T-helper 2 cell treated with Interferon-gamma antibody and Interleukin-4, amounts not matched to agents 100 ng/mL and 5 ng/mL, for 36 hours (primary cell): ENCODE data around the gene ZNF778. TPM values are rescaled to one million over a fixed set of nuclear protein-coding genes. Genes with fewer than 3 reads are reported as not detected.

Experiments used
- intact Hi-C: fragments of 100-400 bp; cut with micrococcal nuclease; formaldehyde crosslinking; loops from one replicate; pipeline ENCODE4 v1.15.1; 2023
- total RNA-seq: library from RNA; stranded (reverse); gene quantifications from 2 replicates; pipeline ENCODE4 v1.2.3, GENCODE V29; 2022

The ZNF778 gene
- 6.2 and 9.0 TPM in 2 replicates for total RNA-seq

GRCh38 chr16:89217388-89218191 lies at the start of gene ZNF778:
Gene ZNF778 (plus strand): TSS chr16:89217703. CDS start chr16:89221128, 3,425 bp downstream.
- intact Hi-C loops, result loop anchor here (1.0 to 5.0 kb wide), 6 partner anchors 23 to 645 kb away; partner anchors contain the start of gene ZC3H18

- intact Hi-C loops, result loop anchor here (5.0 kb wide), 1 partner anchor 431 kb away; no protein-coding TSS in a partner anchor
Observed at GRCh38 chr16:89168381-89169189, 48.9 kb upstream of the ZNF778 start.

DNA sequence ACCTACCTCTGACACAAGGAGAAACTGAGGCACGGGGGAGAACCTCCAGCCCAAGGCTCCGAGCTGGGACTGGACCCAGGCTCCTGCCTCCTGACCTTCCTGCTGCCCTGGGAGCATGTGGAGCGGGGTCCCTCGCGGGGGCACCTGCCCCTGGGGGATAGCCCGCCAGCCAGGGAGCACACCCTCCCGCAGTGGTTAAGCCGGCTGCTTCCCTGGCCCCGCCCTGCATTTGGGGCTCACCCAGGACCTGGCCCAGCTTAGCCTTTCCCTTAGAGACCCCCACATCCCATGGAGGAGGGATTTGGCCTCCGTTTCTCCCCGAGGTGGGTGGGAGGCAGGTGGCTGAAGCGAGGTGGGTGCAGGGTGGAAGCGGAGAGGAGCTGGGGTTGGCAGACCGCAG lies 47.7 kb upstream of the ZNF778 start:
- intact Hi-C loops, result loop anchor here (2.0 to 5.0 kb wide), 4 partner anchors 71 to 432 kb away; partner anchors contain the start of genes APRT, GALNS and TRAPPC2L

GRCh38 chr16:89170346-89171215 lies 46.9 kb upstream of the ZNF778 start:
- intact Hi-C loops, result loop anchor here (1.0 to 2.0 kb wide), 7 partner anchors 22 to 360 kb away; partner anchors contain the start of genes APRT, GALNS and TRAPPC2L

DNA sequence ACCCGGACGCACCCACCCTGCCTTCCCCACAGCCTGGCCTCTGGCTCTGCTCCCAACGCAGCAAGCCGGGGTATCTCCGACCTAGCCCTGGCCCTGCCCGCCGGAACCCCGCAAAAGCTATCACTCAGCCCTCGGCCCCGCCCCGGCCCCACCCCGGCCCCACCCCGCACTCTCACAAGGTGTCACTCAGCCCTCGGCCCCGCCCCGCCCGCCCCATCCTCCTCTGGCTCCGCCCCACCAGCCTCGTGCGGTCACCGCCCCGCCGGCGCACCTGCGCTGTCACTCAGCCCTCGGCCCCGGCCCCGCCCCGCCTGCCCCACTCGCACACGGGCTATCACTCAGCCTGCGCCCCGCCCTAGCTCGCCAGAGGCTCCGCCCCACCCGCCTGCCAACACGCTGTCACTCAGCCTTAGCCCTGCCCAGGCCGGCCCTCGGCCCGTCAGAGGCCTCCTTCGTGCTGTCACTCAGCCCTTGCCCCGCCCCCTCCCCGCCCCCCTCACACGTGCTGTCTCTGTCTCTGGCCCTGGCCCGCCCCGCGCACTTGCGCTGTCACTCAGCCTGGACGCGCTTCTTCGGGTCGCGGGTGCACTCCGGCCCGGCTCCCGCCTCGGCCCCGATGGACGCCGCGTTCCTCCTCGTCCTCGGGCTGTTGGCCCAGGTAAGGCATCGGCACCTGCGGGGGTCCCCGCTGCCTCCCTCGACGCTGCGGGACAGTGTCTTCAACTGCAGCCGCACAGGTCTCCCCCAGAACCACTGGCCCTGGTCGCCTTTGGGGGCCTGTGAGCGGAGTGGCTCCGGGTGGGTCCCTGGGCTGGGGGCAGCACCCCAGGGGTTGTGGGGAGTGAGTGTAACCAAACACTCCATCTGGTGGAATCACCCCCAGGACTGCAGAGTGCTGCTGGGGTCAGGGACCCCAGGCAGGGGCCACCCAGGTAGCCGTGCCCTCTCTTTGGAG lies 46.0 kb upstream of the ZNF778 start, which contains the start of gene CDH15:
Gene CDH15, plus strand, starts transcription at position 533 of the 955 bp plus-strand sequence. Its CDS starts 84 bp downstream, at position 617.
- intact Hi-C loops, result loop anchor here (1.0 to 2.0 kb wide), 7 partner anchors 21 to 361 kb away; partner anchors contain the start of genes APRT, GALNS and TRAPPC2L

DNA sequence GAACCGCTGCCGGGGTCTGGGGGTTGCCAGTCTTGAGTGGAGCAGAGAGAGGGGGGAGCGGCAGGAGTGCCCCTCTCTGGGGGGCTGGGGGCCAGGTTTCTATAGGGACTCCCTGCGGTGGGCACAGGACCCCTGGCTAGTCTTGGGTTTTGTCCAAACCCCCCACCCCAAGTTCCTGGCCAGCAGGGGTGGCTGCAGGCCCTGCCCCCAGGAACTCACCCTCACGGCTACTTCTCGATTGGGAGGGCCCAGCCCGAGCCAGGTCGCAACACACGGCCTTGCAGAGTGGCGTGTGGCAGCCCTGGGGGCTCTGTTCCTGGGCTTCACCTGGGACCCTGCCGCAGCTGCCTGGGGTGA lies 45.4 kb upstream of the ZNF778 start:
- intact Hi-C loops, result no loop called here

- intact Hi-C loops, result no loop called here
Observed at GRCh38 chr16:89172528-89173173, 44.9 kb upstream of the ZNF778 start.

DNA sequence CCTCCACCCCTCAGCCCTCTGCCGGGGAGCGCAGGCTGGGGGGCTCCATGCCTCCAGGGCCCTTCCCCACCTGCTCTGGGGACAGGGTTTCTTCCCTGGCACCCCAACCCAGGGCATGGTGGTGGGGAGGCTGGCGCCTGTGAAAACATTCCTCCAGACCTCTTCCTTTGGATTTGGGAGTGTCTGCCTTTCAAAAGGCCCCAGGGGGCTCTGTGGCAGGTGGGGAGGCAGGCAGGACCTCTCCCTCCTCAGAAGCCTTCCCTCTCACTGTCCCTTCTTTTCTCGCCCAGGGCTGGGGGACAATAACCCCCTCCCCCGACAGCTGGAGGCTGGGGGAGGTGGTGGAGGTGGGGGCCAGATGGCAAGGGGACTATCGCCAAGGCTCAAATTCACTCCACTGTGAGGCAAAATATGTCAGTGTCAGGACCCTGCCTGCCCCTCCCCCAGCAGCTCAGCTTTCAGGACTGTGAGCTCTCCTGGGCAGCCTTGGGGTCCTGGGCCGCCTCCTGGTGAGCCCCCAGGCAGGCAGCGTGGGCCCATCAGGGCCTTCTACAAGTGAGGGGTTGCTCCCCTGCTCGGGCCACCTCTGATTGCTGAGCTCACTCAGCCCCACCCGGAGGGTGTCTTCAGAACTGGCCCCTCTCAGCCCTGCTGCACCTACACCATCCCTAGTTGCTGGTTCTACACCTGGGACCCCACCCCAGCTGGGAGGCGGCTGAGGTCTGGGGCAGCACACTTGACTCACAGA lies 44.2 kb upstream of the ZNF778 start:
- intact Hi-C loops, result no loop called here

GRCh38 chr16:89174055-89174827 lies 43.3 kb upstream of the ZNF778 start:
- intact Hi-C loops, result no loop called here

GRCh38 chr16:89174877-89175276 lies 42.6 kb upstream of the ZNF778 start:
- intact Hi-C loops, result no loop called here

DNA sequence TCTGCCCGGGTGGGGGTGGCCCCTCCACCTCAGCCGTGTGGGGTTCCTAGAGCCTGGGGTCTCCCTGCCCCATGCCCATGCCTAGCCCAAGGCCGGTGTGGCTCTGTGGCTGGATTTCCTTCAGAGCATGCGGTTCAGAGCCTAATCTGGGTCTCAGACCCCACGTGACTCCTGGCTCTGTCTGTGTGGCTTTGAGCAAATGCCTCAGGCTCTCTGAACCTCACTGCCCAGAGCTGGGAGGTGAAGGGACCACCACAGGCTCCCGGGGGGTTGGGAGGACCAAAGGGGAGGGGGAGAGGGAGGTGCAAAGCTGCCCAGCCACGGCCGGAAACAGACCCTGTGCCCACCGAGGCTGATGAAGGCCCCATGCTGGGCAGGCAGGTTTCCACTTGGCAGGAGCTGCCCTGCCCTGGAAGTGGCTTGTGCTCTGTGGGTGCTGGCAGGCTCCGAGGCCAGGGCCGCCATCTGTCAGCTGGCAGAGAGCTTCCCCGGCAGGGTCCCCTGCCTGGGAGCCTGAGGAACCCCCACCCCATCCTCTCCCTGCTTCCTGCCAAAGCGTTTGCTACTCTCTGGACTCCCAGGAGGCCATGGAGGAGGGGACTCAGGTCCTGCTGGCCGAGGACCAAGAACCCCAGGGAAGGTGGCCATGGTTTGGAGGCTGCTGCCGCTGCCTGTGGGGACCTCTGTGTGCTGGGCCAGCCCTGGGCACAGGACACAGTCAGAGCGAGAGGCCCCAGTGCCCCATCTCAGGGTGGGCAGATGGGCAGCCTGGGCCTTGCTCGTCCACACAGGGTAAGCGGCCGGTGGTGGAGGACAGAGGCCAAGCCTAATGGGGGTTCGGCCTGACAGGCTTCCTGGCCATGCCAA lies 42.0 kb upstream of the ZNF778 start:
- intact Hi-C loops, result no loop called here

DNA sequence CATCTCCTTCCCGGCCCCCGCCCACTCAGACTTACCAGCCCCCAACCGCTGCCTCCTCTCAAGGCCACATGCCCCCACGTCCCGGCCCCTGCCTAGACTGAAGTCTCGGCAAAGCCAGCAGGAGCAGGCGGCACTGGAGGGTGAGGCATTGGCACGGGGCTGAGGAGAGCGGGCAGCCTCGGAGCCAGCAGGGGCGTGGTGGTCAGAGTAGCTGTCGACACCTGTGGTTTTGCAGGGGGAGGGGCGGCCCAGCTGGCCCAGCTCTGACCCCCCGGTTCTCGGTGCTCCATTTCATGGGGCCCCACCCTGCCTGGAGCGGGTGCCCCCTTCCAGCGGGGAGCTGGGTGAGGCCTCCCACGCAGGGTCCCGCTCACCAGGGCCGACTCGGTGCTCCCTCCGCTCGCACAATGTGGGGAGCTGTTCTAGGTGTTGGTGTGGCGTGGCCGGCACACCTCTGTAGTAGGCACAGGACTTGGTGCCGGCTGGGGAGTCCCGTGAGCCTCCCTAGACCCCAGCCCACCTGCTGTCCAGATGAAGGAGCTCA lies 41.3 kb upstream of the ZNF778 start:
- intact Hi-C loops, result no loop called here

DNA sequence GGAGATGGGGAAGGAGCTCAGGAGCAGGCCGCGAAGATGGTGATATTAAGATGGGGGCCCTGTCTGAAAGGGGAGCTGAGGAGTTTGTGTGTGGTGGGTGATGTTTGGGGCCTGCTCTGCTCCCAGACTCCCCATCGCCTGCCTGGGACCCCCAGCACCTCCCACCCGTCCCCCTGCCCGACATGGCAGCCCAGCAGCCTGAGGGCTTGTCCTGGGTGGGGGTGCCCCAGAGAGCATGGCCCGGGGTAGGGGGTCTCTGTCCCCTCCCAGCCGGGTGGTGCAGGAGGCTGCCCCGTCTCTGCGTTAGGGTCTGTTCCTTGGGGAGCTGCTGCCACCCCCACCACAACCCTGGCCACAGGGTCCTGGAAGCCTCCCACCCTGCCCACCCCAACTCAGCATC lies 40.8 kb upstream of the ZNF778 start:
- intact Hi-C loops, result no loop called here

GRCh38 chr16:89177501-89177900 lies 40.0 kb upstream of the ZNF778 start:
- intact Hi-C loops, result no loop called here

DNA sequence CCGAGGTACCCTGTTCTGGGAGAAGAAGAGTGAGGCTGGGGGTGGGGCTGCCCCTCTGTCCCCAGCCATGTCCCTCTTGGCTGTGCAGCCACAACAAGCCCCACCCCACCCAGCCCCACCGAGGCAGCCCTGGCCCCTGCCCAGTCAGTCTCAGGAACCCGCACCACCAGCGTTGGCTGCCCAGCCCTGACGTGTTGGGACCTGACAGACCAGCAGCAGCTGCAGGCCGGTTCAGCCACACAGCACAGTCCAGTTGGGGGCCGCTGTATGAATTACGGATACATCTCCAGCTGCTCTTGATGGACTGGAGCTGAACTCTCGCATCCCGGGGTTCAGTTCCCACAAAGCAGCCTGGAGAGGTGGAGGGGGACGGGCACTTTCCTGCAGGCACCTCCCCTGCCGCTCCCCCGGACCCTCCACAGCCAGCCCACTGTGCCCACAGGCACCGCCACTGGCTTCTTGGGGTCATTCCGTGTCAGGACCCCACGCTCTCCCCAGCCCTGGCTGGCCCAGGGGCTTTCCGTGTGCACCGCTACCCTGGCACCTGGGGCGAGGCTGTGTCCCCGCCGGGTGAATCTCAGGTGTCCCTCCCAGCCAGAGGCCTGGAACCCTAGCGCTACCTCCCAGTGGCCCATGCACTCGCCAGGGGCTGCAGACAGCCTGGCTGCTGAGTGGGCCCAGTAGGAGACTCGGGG lies 38.9 kb upstream of the ZNF778 start:
- intact Hi-C loops, result no loop called here

DNA sequence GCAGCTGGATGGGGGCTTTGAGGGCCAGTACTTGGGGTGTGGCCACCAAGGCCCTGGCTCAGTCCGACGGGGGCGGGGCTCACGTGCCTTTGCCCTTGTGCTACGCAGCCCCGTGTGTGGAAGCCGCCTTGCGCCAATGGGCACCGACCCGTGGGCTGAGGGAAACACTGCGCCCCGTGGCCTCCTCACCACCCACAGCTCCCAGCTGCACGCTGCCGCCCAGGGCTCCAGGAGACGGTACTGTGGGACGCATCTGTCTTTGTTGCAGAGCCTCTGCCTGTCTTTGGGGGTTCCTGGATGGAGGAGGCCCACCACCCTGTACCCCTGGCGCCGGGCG lies 38.4 kb upstream of the ZNF778 start:
- intact Hi-C loops, result no loop called here
